C4-2B (cell line): ENCODE results near the gene ADD1.

ENCODE experiments used
- CTCF ChIP-seq: fragments of 450-650 bp; conservative IDR thresholded peaks from 2 replicates; pipeline ENCODE4 v1.5.1; 2017; ENCODE audit warnings: mild to moderate bottlenecking
- ZFX ChIP-seq: fragments of 450-650 bp; IDR thresholded peaks from 2 replicates; pipeline ENCODE4 v1.6.1; 2017

- TF ChIP-seq CTCF, result no peak
- TF ChIP-seq ZFX, result no peak
These were observed 11.2 kb upstream of the ADD1 start for GRCh38 chr4:2832309-2832980.
